Dermis lymphatic vessel endothelial cell (primary cell): Measurements from ENCODE around the gene LEMD1. TPM values are rescaled to one million over a fixed set of nuclear protein-coding genes. Genes with fewer than 3 reads are reported as not detected.

Source experiments
- total RNA-seq: library from RNA; depleted of rRNA; stranded (reverse); fragments of >200 nt; gene quantifications from 2 replicates; pipeline ENCODE4 v1.2.1, GENCODE V29; 2014

Gene LEMD1
- total RNA-seq, result not detected in 2 replicates

GRCh38 chr1:205421798-205422197, at the start of gene LEMD1:
Gene LEMD1, minus strand, starts transcription at chr1:205422056. Its CDS starts 1,520 bp downstream, at chr1:205420536.

GRCh38 chr1:205455581-205456382, 33.9 kb upstream of the LEMD1 start, which contains the start of gene BLACAT1:
Gene BLACAT1, minus strand, starts transcription at chr1:205456045.

GRCh38 chr1:205356440-205357139, 65.3 kb downstream of the LEMD1 start, which contains the start of gene KLHDC8A:
Gene KLHDC8A, minus strand, starts transcription at chr1:205356922. Its CDS starts 13,318 bp downstream, at chr1:205343604.

Other genes starting within 250 kb of the LEMD1 start
- 12.6 and 14.4 TPM in 2 replicates for gene DSTYK, start 210.4 kb downstream of the LEMD1 start, total RNA-seq
- gene TMCC2, start 194.1 kb downstream of the LEMD1 start, total RNA-seq, result 0.33 and 0.43 TPM in 2 replicates
- 1.5 and 3.4 TPM in 2 replicates for gene NUAK2, start 100.3 kb downstream of the LEMD1 start, total RNA-seq
- not detected in 2 replicates for gene KLHDC8A, start 65.1 kb downstream of the LEMD1 start, total RNA-seq
- gene BLACAT1, start 34.0 kb upstream of the LEMD1 start, total RNA-seq, result not detected in 2 replicates
- 0.11 and 0.26 TPM in 2 replicates for gene CDK18, start 82.6 kb upstream of the LEMD1 start, total RNA-seq
- 35.0 and 65.5 TPM in 2 replicates for gene ELK4, start 210.0 kb upstream of the LEMD1 start, total RNA-seq